A549 (cell line): ENCODE measurements around the gene REG3G. TPM values are rescaled to one million over a fixed set of nuclear protein-coding genes. Genes with fewer than 3 reads are reported as not detected.

Experiments
- ATAC-seq, 2 experiments: fragments of 200-7000 bp in 1 of 2; fragments of >200 bp in 1 of 2; cut with Nextera tagmentation in 1 of 2; cut with Tn5 transposase in 1 of 2; 3 replicates each; pipeline versions ENCODE4 v1.8.0 to v1.9.1; 2018 to 2020; ENCODE audit warnings: mild to moderate bottlenecking in 1 of 2, moderate library complexity in 1 of 2
- CTCF ChIA-PET: fragments of 300-600 bp; sonication (Branson Sonifier 250); formaldehyde crosslinking; extraction: SDS; loops from one replicate; lab custom pipeline; 2021; ENCODE audit warnings: antibody characterized with exemption, inconsistent platforms; lab: Yijun Ruan, JAX
- POLR2A ChIA-PET: fragments of 350-600 bp; formaldehyde crosslinking; extraction: SDS; loops from one replicate; lab custom pipeline; 2021; ENCODE audit warnings: antibody characterized with exemption, inconsistent platforms; lab: Yijun Ruan, JAX
- DNase-seq, 2 experiments: peaks; one replicate each; pipeline versions ENCODE4 v3.0.0 to v3.0.0-alpha.2; 2011 to 2016; ENCODE audit warnings: low read depth in 1 of 2, low spot score in 1 of 2
- FAIRE-seq: peaks from 2 replicates; lab custom pipeline; 2011; peaks lifted over from hg19 to GRCh38; lab: Jason Lieb, UNC
- H3K27ac ChIP-seq, 2 experiments: fragments of >200 bp; sonication (Bioruptor Twin); formaldehyde crosslinking; 3 replicates each; pipeline ENCODE4 v1.5.1; 2016 to 2017
- H3K4me1 ChIP-seq: fragments of >200 bp; sonication (Bioruptor Twin); formaldehyde crosslinking; 3 replicates; pipeline ENCODE4 v1.6.1; 2016
- H3K4me2 ChIP-seq: fragments of >200 bp; sonication (Bioruptor Twin); formaldehyde crosslinking; 3 replicates; pipeline ENCODE4 v1.6.1; 2016
- H3K4me3 ChIP-seq: fragments of >200 bp; sonication (Bioruptor Twin); formaldehyde crosslinking; 3 replicates; pipeline ENCODE4 v1.5.1; 2016
- H3K9me3 ChIP-seq: fragments of >200 bp; sonication (Bioruptor Twin); formaldehyde crosslinking; 3 replicates; pipeline ENCODE4 v1.6.1; 2016
- CHD4 ChIP-seq: fragments of 200-600 bp; sonication (generic); IDR thresholded peaks from 2 replicates; pipeline ENCODE4 v1.6.1; 2016; ENCODE audit warnings: antibody characterized with exemption, mild to moderate bottlenecking, borderline replicate concordance
- FOSL2 ChIP-seq, 2 experiments: fragments of 450-650 bp in 1 of 2; fragments of >200 bp in 1 of 2; sonication (Bioruptor Twin) in 1 of 2; formaldehyde crosslinking; IDR thresholded peaks; 2 replicates each; pipeline versions ENCODE4 v1.5.0 to v1.6.1; 2016 to 2020; ENCODE audit warnings: mild to moderate bottlenecking in 1 of 2, moderate library complexity in 1 of 2
- KDM1A ChIP-seq: fragments of 200-600 bp; sonication (generic); IDR thresholded peaks from 2 replicates; pipeline ENCODE4 v1.6.1; 2016; ENCODE audit warnings: low read depth, mild to moderate bottlenecking
- NPAS2 ChIP-seq: fragments of 250-450 bp; sonication (Bioruptor Pico); IDR thresholded peaks from 2 replicates; pipeline ENCODE4 v1.8.0; 2022; ENCODE audit warnings: mild to moderate bottlenecking, moderate library complexity, borderline replicate concordance
- RCOR1 ChIP-seq: fragments of 150-350 bp; IDR thresholded peaks from 2 replicates; pipeline ENCODE4 v1.6.1; 2014; ENCODE audit warnings: antibody characterized with exemption, low read length, low read depth
- ZFP36 ChIP-seq: fragments of 450-650 bp; IDR thresholded peaks from 2 replicates; pipeline ENCODE4 v1.6.1; 2014; ENCODE audit warnings: borderline replicate concordance; ENCODE audit not compliant: partially characterized antibody
- ZSCAN20 ChIP-seq: fragments of 250-450 bp; sonication (Bioruptor Pico); IDR thresholded peaks from 2 replicates; pipeline ENCODE4 v1.8.0; 2022; ENCODE audit warnings: mild to moderate bottlenecking, moderate library complexity
- WGBS: methylation state at CpG from one replicate; pipeline ENCODE4 v1.1.6; 2017; ENCODE audit errors: missing lambda C conversion rate; 5-methylcytosine and 5-hydroxymethylcytosine counted together
- polyA plus RNA-seq, 4 experiments: library from polyadenylated mRNA; depleted of rRNA in 3 of 4; stranded (reverse); fragments of >200 nt; fragmentation: RNase III in 1 of 4; extraction: RNeasy Plus Mini Kit Qiagen cat#74134 plus additional on column Dnase treatment in 1 of 4; gene quantifications; 2 replicates in 3 of 4; 3 replicates in 1 of 4; pipeline ENCODE4 v1.2.3, GENCODE V29; 2011 to 2017

The REG3G gene
- polyA plus RNA-seq, 2 of the 4 experiments (the other 2 are of a cell fraction) = not detected

- no peak for DNase-seq
- Histone ChIP-seq H3K27ac (no peak overlapping the region), H3K4me1 (no peaks in the 10 kb centered on the region), H3K4me2 (no peak overlapping the region), H3K4me3 (no peak overlapping the region), H3K9me3 (no peaks in the 10 kb centered on the region)
- ChIA-PET POLR2A (no interaction called here), CTCF (no interaction called here)
- 12% methylated on average over 2 of the region's 2 CpGs for WGBS
- ATAC-seq = no peak
- FAIRE-seq = no peak
- TF ChIP-seq RCOR1 (no peak), ZSCAN20 (CRISPR knock-in tag) (no peak), CHD4 (no peak), KDM1A (no peak), FOSL2 (IDR thresholded peaks at IDR 0.05) (no peak), FOSL2 (CRISPR knock-in tag; IDR thresholded peaks at IDR 0.05) (no peak), NPAS2 (CRISPR knock-in tag) (no peak), ZFP36 (no peak)
Measured at GRCh38 chr2:79071078-79071477, 45.6 kb downstream of the REG3G start.

Other genes with a start within 250 kb of the REG3G start
- gene REG1B, start 62.3 kb downstream of the REG3G start, polyA plus RNA-seq (2011; rRNA removed) = not detected in 2 replicates
- gene REG1B, start 62.3 kb downstream of the REG3G start, polyA plus RNA-seq (2017; fragmentation: RNase III; extraction: RNeasy Plus Mini Kit Qiagen cat#74134 plus additional on column Dnase treatment) = not detected in 3 replicates
- 0.21 TPM in 1 of 2 replicates, not detected in the other for gene REG1A, start 94.8 kb downstream of the REG3G start, polyA plus RNA-seq (2011; rRNA removed)
- gene REG1A, start 94.8 kb downstream of the REG3G start, polyA plus RNA-seq (2017; fragmentation: RNase III; extraction: RNeasy Plus Mini Kit Qiagen cat#74134 plus additional on column Dnase treatment) = not detected in 3 replicates
- gene REG3A, start 134.1 kb downstream of the REG3G start, polyA plus RNA-seq (2011; rRNA removed) = not detected in 2 replicates
- not detected in 3 replicates for gene REG3A, start 134.1 kb downstream of the REG3G start, polyA plus RNA-seq (2017; fragmentation: RNase III; extraction: RNeasy Plus Mini Kit Qiagen cat#74134 plus additional on column Dnase treatment)